Keratinocyte (primary cell): ENCODE results near the gene NLK. TPM values are rescaled to one million over a fixed set of nuclear protein-coding genes. Genes with fewer than 3 reads are reported as not detected.
"Not testable (repeated sequence)": the region's sequence is repeated elsewhere in the genome, so short reads cannot be mapped to it uniquely, and the experiment has no call there.

Experiments
- DNase-seq: peaks from one replicate; pipeline ENCODE4 v3.0.0-alpha.2; 2011; ENCODE audit warnings: low read depth, missing footprints, low spot score
- FAIRE-seq: peaks from 2 replicates; lab custom pipeline; 2011; peaks lifted over from hg19 to GRCh38; lab: Jason Lieb, UNC
- H2AFZ ChIP-seq: 2 replicates; pipeline ENCODE4 v1.6.0; 2012; ENCODE audit warnings: low read length, control low read depth, inconsistent platforms; ENCODE audit not compliant: control insufficient read depth
- H3K27ac ChIP-seq: 2 replicates; pipeline ENCODE4 v1.5.1; 2011; ENCODE audit warnings: low read length; ENCODE audit not compliant: control insufficient read depth, insufficient read depth
- H3K27me3 ChIP-seq: 3 replicates; pipeline ENCODE4 v1.6.0; 2011; ENCODE audit warnings: low read length; ENCODE audit not compliant: control insufficient read depth, insufficient read depth; ENCODE audit errors: extremely low read depth
- H3K36me3 ChIP-seq, 2 experiments: 2 replicates in 1 of 2; 3 replicates in 1 of 2; pipeline ENCODE4 v1.5.1; 2011; ENCODE audit warnings: low read length in 2 of 2, mild to moderate bottlenecking in 1 of 2; ENCODE audit not compliant: control insufficient read depth in 2 of 2, insufficient read depth in 2 of 2; ENCODE audit errors: extremely low read depth in 1 of 2
- H3K4me1 ChIP-seq: 3 replicates; pipeline ENCODE4 v1.5.1; 2011; ENCODE audit warnings: low read length; ENCODE audit not compliant: control insufficient read depth, insufficient read depth; ENCODE audit errors: extremely low read depth
- H3K4me2 ChIP-seq: 3 replicates; pipeline ENCODE4 v1.6.0; 2011; ENCODE audit warnings: low read depth, low read length; ENCODE audit not compliant: control insufficient read depth, insufficient read depth; ENCODE audit errors: extremely low read depth
- H3K4me3 ChIP-seq, 3 experiments: fragments of 200-600 bp in 1 of 3; sonication (generic) in 1 of 3; 2 replicates in 2 of 3; 3 replicates in 1 of 3; pipeline ENCODE4 v1.5.1; 2011 to 2016; ENCODE audit warnings: low read length in 3 of 3, mild to moderate bottlenecking in 3 of 3, control low read depth in 2 of 3, inconsistent platforms in 1 of 3, low read depth in 1 of 3, mixed read lengths in 1 of 3, mixed run types in 1 of 3, moderate library complexity in 1 of 3; ENCODE audit not compliant: control insufficient read depth in 2 of 3, insufficient read depth in 2 of 3; ENCODE audit errors: extremely low read depth in 1 of 3
- H3K79me2 ChIP-seq: 2 replicates; pipeline ENCODE4 v1.6.0; 2012; ENCODE audit warnings: low read length; ENCODE audit not compliant: control insufficient read depth, insufficient read depth
- H3K9ac ChIP-seq: 3 replicates; pipeline ENCODE4 v1.6.0; 2011; ENCODE audit warnings: low read length; ENCODE audit not compliant: control insufficient read depth, insufficient read depth; ENCODE audit errors: extremely low read depth
- H3K9me1 ChIP-seq: 3 replicates; pipeline ENCODE4 v1.6.0; 2011; ENCODE audit warnings: low read length; ENCODE audit not compliant: control insufficient read depth, insufficient read depth; ENCODE audit errors: extremely low read depth
- H3K9me3 ChIP-seq: 2 replicates; pipeline ENCODE4 v1.5.1; 2012; ENCODE audit warnings: low read depth, low read length; ENCODE audit not compliant: control insufficient read depth
- H4K20me1 ChIP-seq: 3 replicates; pipeline ENCODE4 v1.6.0; 2011; ENCODE audit warnings: low read length; ENCODE audit not compliant: control insufficient read depth, insufficient read depth; ENCODE audit errors: extremely low read depth
- EZH2 ChIP-seq: IDR thresholded peaks from one replicate; pipeline ENCODE4 v1.6.1; 2012; ENCODE audit warnings: inconsistent platforms, mild to moderate bottlenecking, low read length, moderate library complexity
- dilution Hi-C: fragments of 300-500 bp; cut with MboI; formaldehyde crosslinking; loops from one replicate; pipeline ENCODE4 v1.7.0; 2020; ENCODE audit warnings: low sequenced_read_pairs; ENCODE audit not compliant: extremely low pct_ligation_motif_present
- polyA plus RNA-seq, 5 experiments: library from polyadenylated mRNA; depleted of rRNA in 3 of 5; stranded (reverse) in 3 of 5; stranded (forward) in 1 of 5; unstranded in 1 of 5; fragments of >200 nt; gene quantifications; 1 replicate in 1 of 5; 2 replicates in 3 of 5; 3 replicates in 1 of 5; pipeline versions ENCODE4 v1.2.1 to v1.2.3, GENCODE V29; 2011 to 2012; ENCODE audit warnings: missing spikeins in 2 of 5, low read depth in 1 of 5, low replicate concordance in 1 of 5
- TF ChIP-seq, protein P1 (sequence below), 3 experiments: IDR thresholded peaks in 1 of 3; conservative IDR thresholded peaks in 1 of 3; optimal IDR thresholded peaks in 1 of 3; 2 replicates in 2 of 3; 3 replicates in 1 of 3; pipeline versions ENCODE3 to v1.5.1; 2011; ENCODE audit warnings: low read length in 3 of 3, mild to moderate bottlenecking in 3 of 3, moderate library complexity in 2 of 3, control low read depth in 1 of 3, inconsistent platforms in 1 of 3; ENCODE audit not compliant: insufficient read depth in 2 of 3; ENCODE audit errors: extremely low read depth in 1 of 3

NLK gene
- polyA plus RNA-seq, 1 donor (not counting 4 experiments of a cell fraction or from before 2014, with no cell fraction given) = 20.9 TPM

DNA sequence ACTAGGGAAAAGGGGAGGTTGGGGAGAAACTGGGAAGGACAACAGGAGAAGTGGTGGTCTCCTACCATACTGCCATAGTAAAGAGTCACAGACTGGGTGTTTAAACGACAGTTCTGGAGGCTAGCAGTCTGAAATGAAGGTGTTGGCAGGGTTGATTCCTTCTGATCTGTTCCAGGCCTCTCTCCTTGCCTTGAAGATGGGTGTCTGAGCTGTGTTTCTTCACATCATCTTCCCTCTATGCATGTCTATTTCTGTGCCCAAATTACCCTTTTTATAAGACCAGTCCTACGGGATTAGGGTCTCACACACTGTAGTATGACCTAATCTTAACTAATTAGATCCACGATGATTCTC lies 196.8 kb downstream of the NLK start:
- no peaks in the 10 kb centered on the region for H3K27me3 ChIP-seq
- DNase-seq = no peak
- H3K27ac ChIP-seq = no peak overlapping the region
- no peaks in the 10 kb centered on the region for H4K20me1 ChIP-seq
- H3K9ac ChIP-seq = no peak overlapping the region
- dilution Hi-C loops = no loop called here
- no peaks in the 10 kb centered on the region for H3K79me2 ChIP-seq
- no peaks in the 10 kb centered on the region for H3K9me1 ChIP-seq
- no peak for FAIRE-seq
- no peaks in the 10 kb centered on the region for H3K9me3 ChIP-seq
- no peak for TF ChIP-seq EZH2
- TF ChIP-seq, protein P1, sequence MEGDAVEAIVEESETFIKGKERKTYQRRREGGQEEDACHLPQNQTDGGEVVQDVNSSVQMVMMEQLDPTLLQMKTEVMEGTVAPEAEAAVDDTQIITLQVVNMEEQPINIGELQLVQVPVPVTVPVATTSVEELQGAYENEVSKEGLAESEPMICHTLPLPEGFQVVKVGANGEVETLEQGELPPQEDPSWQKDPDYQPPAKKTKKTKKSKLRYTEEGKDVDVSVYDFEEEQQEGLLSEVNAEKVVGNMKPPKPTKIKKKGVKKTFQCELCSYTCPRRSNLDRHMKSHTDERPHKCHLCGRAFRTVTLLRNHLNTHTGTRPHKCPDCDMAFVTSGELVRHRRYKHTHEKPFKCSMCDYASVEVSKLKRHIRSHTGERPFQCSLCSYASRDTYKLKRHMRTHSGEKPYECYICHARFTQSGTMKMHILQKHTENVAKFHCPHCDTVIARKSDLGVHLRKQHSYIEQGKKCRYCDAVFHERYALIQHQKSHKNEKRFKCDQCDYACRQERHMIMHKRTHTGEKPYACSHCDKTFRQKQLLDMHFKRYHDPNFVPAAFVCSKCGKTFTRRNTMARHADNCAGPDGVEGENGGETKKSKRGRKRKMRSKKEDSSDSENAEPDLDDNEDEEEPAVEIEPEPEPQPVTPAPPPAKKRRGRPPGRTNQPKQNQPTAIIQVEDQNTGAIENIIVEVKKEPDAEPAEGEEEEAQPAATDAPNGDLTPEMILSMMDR (optimal IDR thresholded peaks at IDR 0.05 in 1 of 3, IDR thresholded peaks at IDR 0.05 in 1 of 3, conservative IDR thresholded peaks at IDR 0.05 in 1 of 3; ENCODE audit: extremely low read depth in 1 of 3, insufficient read depth in 2 of 3, low read length in 3 of 3) = no peak
- no peak overlapping the region for H3K4me3 ChIP-seq
- peaks cover 12% of the 10 kb centered on the region for H3K4me1 ChIP-seq
- H2AFZ ChIP-seq = no peak overlapping the region
- no peaks in the 10 kb centered on the region for H3K36me3 ChIP-seq
- no peak overlapping the region for H3K4me2 ChIP-seq

DNA sequence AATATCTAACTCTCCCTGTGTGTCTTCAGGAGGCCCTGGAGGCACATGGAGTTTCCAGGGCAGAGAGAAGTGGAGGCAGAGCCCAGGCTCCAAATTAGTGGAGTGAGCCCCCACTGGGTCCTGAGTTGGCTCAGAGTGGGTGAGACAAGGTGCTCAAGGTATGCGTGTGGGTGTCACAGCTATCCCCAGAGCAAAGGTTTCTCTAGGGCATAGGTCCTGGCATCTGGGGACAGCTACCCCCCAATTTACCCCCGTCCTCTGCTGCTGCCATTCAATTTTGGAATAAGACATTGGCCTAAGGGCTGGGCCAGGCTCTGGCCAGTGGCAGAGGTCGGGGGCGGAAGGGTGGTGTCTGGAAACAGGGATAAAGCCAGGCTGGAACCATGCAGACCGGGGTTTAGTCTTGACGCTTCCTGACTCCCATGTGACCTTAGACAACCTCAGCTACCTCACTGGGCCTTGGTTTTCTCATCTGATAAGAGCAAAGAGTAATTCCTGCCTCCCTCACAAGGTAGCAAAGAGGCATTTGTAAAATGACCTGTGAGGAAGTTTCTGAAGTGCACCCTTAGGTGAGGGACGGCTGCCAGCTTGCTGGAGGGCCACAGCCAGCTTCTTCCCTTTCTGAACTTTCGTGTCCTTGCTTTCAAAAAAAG lies 198.3 kb downstream of the NLK start:
- no peaks in the 10 kb centered on the region for H3K9me1 ChIP-seq
- H3K9ac ChIP-seq = no peak overlapping the region
- no peak overlapping the region for H2AFZ ChIP-seq
- H4K20me1 ChIP-seq = no peaks in the 10 kb centered on the region
- no peaks in the 10 kb centered on the region for H3K4me1 ChIP-seq
- no peak for FAIRE-seq
- H3K9me3 ChIP-seq = no peaks in the 10 kb centered on the region
- H3K27ac ChIP-seq = no peak overlapping the region
- no peak overlapping the region for H3K4me2 ChIP-seq
- no peaks in the 10 kb centered on the region for H3K36me3 ChIP-seq
- no peak for DNase-seq
- H3K79me2 ChIP-seq = no peaks in the 10 kb centered on the region
- TF ChIP-seq EZH2 = no peak
- dilution Hi-C loops = no loop called here
- no peaks in the 10 kb centered on the region for H3K27me3 ChIP-seq
- H3K4me3 ChIP-seq = no peak overlapping the region

DNA sequence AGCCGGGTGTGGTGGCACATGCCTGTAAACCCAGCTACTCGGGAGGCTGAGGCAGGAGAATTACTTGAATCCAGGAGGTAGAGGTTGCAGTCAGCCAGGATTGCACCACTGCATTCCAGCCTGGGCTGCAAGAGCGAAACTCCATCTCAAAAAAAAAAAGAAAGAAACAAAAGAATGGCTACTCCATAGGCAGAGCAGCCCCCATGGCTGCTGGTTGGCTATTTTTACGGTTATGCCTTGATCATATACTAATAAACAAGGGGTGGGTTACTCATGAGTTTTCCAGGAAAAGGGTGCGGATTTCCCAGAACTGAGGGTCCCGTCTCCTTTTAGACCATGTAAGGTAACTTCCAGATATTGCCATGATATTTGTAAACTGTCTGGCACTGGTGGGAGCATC lies 200.3 kb downstream of the NLK start:
- Histone ChIP-seq H3K27ac (no peak overlapping the region), H3K4me1 (no peaks in the 10 kb centered on the region), H4K20me1 (no peaks in the 10 kb centered on the region), H3K9me1 (no peaks in the 10 kb centered on the region), H3K27me3 (no peaks in the 10 kb centered on the region), H3K36me3 (no peaks in the 10 kb centered on the region), H3K4me2 (no peak overlapping the region), H3K4me3 (no peak overlapping the region), H3K9ac (no peak overlapping the region), H2AFZ (no peak overlapping the region), H3K79me2 (no peaks in the 10 kb centered on the region), H3K9me3 (no peaks in the 10 kb centered on the region)
- no peak for TF ChIP-seq EZH2
- TF ChIP-seq, protein P1 (optimal IDR thresholded peaks at IDR 0.05 in 1 of 3, IDR thresholded peaks at IDR 0.05 in 1 of 3, conservative IDR thresholded peaks at IDR 0.05 in 1 of 3; ENCODE audit: extremely low read depth in 1 of 3, insufficient read depth in 2 of 3, low read length in 3 of 3) = no peak
- dilution Hi-C loops = no loop called here
- DNase-seq = no peak
- no peak for FAIRE-seq

DNA sequence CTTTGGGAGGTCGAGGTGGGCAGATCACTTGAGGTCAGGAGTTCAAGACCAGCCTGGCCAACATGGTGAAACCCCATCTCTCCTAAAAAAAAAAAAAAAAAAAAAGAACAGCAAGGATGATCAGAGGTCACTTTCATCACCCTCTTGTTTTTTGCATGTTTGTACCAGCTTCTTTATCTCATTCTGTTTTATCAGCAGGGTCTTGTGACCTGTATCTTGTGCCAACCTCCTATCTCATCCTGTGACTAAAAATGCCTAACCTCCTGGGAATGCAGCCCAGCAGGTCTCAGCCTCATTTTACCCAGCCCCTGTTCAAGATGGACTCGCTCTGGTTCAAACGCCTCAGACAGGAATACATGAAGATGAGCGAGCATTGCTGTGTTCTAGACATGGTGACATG lies 200.8 kb downstream of the NLK start:
- DNase-seq, H3K9me3 ChIP-seq, H3K79me2 ChIP-seq, H2AFZ ChIP-seq, dilution Hi-C loops, H3K27ac ChIP-seq, H3K9ac ChIP-seq, H3K27me3 ChIP-seq, H3K9me1 ChIP-seq, H4K20me1 ChIP-seq, H3K4me1 ChIP-seq, FAIRE-seq, H3K4me3 ChIP-seq, H3K36me3 ChIP-seq, H3K4me2 ChIP-seq: not testable (repeated sequence)
